HG03460 (cell line): ENCODE results near the gene FCSK.

Experiments used
- ATAC-seq: cut with Tn5 transposase; IDR thresholded peaks from one replicate; pipeline ENCODE4 v1.9.1; 2021; ENCODE audit not compliant: unreplicated experiment

FCSK gene

GRCh38 chr16:70453117-70453891 lies 1.1 kb upstream of the FCSK start:
- ATAC-seq = no peak

- ATAC-seq = no peak
Measured at GRCh38 chr16:70453892-70454221, 538 bp upstream of the FCSK start.

- ATAC-seq = no peak
Measured at GRCh38 chr16:70455910-70456309, 1.5 kb downstream of the FCSK start.

- no peak for ATAC-seq
Measured at GRCh38 chr16:70457446-70458166, 3.2 kb downstream of the FCSK start.

GRCh38 chr16:70460737-70461261 lies 6.4 kb downstream of the FCSK start:
- ATAC-seq = no peak

GRCh38 chr16:70463235-70463634 lies 8.8 kb downstream of the FCSK start:
- ATAC-seq = no peak

- ATAC-seq = no peak
Measured at GRCh38 chr16:70465999-70466804, 11.8 kb downstream of the FCSK start.

GRCh38 chr16:70466805-70467076 lies 12.3 kb downstream of the FCSK start:
- ATAC-seq = no peak

- ATAC-seq = no peak
Measured at GRCh38 chr16:70467113-70467512, 12.7 kb downstream of the FCSK start.

GRCh38 chr16:70467608-70468007 lies 13.2 kb downstream of the FCSK start:
- ATAC-seq = no peak

- ATAC-seq = no peak
Measured at GRCh38 chr16:70468776-70469525, 14.6 kb downstream of the FCSK start.

- ATAC-seq = no peak
Measured at GRCh38 chr16:70470141-70470926, 15.9 kb downstream of the FCSK start.

GRCh38 chr16:70470927-70471341 lies 16.5 kb downstream of the FCSK start:
- ATAC-seq = no peak

- no peak for ATAC-seq
Measured at GRCh38 chr16:70472786-70473433, 18.5 kb downstream of the FCSK start.

- ATAC-seq = no peak
Measured at GRCh38 chr16:70473446-70474319, 19.3 kb downstream of the FCSK start.

- no peak for ATAC-seq
Measured at GRCh38 chr16:70474320-70475053, 20.1 kb downstream of the FCSK start.

GRCh38 chr16:70475054-70475871 lies 20.9 kb downstream of the FCSK start:
- ATAC-seq = no peak
